ENCODE data around the gene GALNT9.

- no peak for TF ChIP-seq ZNF384 (IDR thresholded peaks at IDR 0.05)
- no peak for TF ChIP-seq CTBP1 (IDR thresholded peaks at IDR 0.05; ENCODE audit: borderline replicate concordance)
- no peak for TF ChIP-seq LEF1 (IDR thresholded peaks at IDR 0.05; ENCODE audit: borderline replicate concordance)
Observed at GRCh38 chr12:132300789-132301722, 28.3 kb downstream of the GALNT9 start.

All from HEK293T (cell line).